ENCODE results near the gene CHD8.
A peak's percentile ranks its signal among the peaks of the same experiment; 100 is the strongest.
"Not testable (repeated sequence)": the region's sequence is repeated elsewhere in the genome, so short reads cannot be mapped to it uniquely, and the experiment has no call there.

Gene CHD8, protein sequence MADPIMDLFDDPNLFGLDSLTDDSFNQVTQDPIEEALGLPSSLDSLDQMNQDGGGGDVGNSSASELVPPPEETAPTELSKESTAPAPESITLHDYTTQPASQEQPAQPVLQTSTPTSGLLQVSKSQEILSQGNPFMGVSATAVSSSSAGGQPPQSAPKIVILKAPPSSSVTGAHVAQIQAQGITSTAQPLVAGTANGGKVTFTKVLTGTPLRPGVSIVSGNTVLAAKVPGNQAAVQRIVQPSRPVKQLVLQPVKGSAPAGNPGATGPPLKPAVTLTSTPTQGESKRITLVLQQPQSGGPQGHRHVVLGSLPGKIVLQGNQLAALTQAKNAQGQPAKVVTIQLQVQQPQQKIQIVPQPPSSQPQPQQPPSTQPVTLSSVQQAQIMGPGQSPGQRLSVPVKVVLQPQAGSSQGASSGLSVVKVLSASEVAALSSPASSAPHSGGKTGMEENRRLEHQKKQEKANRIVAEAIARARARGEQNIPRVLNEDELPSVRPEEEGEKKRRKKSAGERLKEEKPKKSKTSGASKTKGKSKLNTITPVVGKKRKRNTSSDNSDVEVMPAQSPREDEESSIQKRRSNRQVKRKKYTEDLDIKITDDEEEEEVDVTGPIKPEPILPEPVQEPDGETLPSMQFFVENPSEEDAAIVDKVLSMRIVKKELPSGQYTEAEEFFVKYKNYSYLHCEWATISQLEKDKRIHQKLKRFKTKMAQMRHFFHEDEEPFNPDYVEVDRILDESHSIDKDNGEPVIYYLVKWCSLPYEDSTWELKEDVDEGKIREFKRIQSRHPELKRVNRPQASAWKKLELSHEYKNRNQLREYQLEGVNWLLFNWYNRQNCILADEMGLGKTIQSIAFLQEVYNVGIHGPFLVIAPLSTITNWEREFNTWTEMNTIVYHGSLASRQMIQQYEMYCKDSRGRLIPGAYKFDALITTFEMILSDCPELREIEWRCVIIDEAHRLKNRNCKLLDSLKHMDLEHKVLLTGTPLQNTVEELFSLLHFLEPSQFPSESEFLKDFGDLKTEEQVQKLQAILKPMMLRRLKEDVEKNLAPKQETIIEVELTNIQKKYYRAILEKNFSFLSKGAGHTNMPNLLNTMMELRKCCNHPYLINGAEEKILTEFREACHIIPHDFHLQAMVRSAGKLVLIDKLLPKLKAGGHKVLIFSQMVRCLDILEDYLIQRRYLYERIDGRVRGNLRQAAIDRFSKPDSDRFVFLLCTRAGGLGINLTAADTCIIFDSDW (N-terminal part only)

DNA sequence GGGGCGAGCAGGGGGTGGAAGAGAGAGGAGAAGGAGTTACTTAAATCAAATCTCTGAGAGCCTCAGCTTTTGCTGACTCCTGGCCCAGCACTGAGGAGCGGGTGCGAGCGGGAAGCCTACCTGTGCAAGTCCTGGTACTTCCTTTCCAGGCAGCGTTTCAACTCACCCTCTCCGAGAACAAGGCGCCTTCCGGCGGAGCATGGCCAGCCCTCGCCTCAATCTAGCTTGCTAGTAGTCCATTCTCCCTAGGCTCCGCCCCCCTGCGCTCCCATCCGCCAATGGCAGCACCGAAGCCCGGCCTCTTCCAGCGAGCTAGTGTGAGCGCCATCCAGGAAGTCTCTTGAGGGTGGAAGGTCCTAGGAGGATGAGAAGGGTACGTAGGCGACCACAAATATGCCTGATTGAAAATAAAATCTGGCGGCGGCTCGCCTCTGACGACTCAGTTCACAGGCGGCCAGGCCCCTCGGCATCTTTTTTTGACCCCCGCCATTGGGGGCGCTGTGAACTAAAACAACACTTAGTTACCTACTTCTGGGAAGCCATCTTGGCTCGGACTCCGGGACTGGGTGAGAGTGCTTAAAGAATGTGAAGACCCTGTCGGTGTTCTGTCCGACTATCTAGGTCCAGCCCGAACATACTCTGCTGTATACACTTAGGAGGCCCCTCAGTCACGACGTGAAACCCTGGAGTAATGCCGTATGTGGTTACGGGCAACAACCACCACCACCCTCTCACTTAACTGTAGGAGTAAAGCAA lies at the start of gene CHD8:
Gene CHD8 (minus strand): TSS at position 212 of the 756 bp plus-strand sequence. CDS start 24,480 bp downstream, outside the sequence.
- DNase-seq, result peak; percentile 97

DNA sequence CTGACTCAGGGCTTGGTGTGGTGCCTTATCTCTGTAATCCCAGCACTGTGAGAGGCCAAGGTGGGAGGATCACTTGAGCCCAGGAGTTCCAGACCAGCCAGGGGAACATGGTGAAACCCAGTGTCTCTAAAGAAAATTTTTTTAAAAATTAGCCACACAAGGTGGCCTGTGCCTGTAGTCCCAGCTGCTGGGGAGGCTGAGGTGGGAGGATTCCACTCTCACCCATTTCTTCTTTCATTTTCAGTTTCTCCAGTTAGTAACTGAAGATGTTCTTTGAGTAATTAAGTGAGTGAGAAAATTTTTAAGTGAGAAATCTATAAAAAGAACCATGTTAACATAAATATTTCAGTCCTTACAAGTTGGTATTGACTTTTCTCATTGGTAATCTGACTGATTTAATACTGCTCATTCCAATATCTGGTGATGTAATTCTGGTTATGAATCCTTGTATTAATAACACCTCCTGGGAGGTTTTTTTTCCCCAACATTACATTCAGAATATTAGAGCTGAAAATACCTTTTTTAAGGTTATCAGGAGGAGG lies 49.2 kb upstream of the CHD8 start:
- DNase-seq, result no peak

DNA sequence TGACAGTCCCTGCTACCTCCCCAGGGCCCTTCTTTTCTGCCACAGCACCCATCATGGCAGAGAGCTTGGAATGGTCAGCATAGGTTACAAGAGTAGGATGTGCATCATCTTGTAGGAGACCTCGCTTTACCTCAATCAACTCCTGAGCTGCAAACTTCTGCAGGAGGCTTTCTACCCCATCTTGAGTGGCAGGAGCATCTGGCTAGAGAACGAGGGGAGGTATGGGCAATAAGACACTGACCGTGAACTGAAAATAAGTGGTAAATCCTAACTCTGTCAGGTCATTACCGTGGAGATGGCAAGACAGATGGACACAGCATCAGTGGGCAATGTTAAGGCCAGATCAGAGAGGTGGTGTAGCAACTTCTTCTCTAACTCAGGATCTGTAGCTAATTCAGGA lies 47.5 kb upstream of the CHD8 start:
- DNase-seq, result no peak

DNA sequence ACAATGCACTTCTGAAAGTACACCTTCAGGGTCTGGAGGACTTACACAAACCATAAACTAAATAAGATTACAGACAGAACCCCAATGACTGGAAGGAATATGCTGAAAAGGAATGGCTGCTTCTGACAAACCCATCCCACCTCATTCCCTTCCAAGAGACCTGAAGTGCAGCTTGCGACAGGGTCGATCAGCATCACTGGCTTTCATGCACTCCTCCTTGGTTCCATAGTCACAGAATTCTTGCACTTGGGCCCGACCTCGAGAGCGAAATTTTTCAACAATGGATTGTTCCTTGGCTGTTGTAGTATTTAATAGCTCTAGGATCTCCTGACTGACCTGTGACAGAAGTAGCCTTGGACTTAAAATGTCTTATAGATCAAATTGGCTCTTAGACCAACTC lies 45.6 kb upstream of the CHD8 start:
- DNase-seq, result no peak

DNA sequence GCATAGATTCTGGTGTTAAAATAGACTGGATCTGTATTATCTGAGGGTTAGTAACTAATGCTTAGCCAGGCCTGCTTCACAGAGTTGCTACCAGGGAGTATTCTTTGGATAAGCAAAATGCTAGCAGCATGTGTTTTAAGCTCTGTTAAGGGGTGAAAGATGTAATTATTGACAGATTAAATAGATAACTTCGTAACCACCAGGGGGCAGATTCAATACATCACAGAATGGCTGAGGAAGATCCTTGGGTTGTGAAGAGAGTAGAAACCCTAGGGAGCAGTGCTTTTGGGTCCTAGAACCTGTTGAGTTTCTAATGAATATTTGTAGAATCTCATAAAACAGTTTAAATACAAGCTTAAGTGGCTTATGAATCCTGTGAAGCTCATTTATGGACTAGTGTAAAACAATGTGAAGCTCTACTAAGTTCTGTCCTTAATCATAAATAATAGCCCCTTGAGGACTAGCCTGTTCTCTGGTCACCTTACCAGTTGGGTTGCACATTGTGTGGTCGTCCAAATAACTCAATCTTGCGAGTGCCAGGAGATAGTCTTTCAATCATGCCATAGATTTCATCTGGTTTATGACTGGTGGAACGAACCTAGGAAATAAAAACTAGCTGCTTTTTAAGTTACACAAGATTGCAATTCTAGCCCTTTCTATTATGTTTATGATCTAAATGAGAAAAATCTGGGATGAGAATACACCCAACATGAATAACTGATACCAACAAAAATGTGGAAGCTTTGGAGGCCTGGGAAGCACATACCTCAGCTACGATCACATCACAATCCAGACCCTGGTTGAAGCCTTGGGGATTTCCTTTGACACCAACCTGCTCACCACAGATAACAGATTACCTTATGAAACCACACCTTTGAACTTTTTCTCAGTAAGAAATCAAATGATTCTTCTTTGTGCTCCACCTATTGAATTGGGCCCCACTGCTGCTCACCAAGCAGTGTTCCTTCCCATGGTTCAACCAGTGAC lies 42.9 kb upstream of the CHD8 start:
- peak; percentile 28 for DNase-seq

DNA sequence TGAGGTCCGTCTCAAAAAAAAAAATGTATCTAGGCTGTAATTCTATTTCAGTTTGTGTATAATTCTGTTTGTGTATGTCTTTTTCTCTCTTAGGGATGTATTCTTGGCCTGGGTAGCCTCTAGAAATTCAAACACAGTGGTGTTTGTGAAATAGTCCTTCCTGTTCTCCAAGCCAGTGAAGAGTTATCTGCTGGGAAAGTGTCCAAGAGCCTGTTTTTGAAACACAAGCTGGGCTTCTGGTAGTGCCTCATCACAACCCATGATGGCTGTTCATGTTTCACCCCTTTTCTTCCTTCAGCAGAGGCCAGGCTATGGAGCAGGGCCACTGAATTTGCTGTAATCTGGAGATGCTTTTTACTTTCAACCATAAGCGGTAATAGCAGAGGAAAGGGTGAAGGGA lies 40.5 kb upstream of the CHD8 start:
- DNase-seq, result no peak

DNA sequence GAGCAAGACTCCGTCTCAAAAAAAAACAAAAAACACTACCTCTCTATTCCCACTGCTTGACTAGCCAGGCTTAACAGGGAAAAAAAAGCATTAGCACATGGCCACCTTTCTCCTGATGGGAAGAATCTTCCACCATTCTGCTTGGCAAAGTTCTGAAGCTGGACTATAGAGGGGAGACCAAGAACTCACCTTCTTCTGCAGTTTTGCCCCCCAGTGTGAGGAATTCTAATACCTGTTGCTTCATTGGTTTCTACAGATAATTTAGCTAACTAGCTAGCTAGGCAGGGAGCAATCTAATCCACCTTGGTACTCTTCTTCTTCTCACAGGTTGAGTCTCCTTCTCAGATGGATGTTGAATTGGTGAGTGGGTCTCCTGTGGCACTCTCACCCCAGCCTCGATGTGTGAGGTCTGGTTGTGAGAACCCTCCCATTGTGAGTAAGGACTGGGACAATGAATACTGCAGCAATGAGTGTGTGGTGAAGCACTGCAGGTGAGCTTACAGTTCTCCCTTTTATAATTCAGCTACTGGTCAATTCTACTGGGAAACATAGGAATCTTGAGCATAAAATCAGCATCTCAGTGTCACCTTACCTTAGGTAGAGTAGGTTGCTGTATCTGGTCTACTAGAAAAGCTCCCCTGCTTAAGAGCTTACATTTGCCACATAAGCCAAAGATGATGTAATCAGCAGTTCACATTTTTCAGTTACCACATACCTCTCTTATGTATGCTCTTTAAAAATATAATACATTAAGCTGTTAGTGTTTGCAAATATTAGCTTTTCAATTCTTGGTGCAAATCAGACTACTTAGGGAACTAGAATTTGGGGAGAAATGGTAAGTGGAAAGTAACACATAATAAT lies 39.2 kb upstream of the CHD8 start:
- DNase-seq, result no peak

DNA sequence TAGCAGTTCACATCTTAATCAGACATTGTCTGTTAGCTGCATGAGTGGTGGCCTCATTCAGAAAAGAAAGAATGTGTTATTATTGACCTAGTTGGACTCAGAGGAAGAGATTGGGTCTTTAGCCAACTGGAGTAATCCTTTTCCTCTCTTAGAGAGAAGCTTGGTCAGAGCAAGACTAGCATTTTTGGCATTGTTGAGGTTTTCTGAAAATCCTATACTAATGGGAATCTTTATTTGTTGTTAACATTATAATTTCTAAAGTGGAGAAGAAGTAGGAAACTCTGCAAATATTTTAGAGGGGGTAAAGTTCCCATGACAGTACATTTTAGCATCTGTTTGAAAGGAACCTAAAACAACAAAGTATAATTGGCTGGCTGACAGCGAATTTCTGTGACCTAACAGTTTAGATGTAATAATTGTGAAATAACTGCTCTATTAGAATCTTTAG lies 30.7 kb upstream of the CHD8 start:
- no peak for DNase-seq

DNA sequence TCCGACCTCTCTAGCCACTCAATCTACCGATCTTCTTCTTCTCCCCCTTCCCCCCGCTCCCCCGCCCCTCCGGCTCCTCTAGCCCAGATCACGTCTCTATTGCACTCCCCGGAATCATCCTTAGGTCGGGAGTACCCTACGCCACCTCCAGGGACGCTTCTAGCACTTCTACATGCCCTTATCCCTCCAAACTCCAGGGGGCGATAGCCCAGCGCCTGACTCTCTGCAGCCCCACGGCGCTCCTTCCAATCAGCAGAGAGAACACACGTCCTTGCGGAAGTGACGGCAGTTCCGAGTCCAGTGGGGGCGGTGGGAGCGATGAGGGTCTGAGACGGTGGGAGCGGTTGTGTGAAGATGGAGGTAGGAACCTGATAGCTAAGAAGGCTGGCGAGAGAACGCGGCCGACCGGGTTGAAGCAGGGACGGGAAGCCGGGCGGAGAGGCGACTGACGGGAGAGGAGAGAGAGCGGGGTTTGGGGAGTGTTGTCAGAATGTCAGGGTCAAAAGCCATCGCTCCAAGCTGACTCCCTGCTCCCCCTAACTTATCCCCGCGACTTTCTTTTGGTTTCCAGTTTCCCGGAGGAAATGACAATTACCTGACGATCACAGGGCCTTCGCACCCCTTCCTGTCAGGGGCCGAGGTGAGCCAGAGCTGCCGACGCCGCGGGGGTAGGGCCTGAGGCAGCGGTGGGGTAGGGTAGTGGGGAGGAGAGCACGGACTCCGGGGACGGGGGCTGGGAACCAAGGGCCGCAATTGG lies 21.2 kb upstream of the CHD8 start, which contains the start of the genes RAB2B and TOX4:
Gene RAB2B (minus strand): TSS at position 35 of the 757 bp plus-strand sequence. CDS start 87 bp downstream, outside the sequence.
Gene TOX4 (plus strand): TSS at position 271 of the 757 bp plus-strand sequence. CDS start 84 bp downstream, at position 355.
- peak; percentile 89 for DNase-seq

DNA sequence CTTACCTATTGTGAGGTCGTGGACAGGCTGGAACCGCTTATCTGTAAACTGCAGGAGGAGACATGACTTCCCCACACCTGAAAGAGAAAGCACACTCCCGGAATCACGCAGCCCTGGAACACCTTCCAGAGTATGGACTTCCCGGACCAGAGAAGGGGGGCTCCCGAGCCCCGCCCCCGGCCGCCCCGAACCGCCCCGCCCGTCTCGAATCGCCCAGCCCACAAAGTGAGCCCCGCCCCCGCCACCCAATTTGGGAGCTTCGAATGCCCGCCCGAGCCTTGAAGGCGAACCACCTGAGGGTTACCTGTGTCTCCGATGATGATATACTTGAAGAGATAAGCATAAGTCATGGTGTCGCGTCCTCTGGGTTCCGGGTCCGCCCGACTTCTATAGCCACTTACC lies 20.6 kb upstream of the CHD8 start:
- DNase-seq, result peak; percentile 80

DNA sequence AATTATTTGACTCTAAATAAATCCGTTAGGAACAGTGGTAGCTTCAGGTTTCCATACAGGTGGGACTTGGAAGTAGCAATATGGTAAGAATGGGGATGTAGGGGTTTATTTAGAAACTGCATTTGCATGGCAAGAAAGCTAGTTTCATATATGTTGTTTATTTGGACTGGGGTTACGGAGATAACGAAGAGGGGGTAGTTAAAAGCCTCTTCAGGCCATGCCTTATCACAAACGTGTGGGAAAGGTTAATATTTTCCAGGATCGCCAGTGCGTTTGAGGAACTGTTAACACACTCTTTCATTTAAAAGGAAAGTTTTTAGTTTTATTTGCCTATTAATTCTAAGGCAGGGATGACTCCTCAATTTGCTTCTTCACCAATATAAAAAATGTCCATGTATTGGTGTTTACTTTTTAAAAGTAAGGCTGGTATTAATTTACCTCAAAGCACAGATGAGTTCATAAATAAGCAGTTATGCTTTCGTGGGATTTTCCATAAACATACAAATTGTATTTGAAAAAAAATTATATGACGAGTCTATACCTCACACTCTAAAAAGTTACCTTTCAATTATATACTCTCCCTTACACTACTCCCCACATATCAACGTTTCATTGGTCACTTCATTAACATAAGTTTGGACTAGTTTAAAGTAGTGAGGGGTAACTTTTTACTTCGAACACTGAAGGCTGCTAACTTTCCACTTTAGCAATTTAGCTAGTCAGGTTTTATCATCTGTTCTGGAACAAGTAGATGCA lies 20.0 kb upstream of the CHD8 start:
- no peak for DNase-seq

DNA sequence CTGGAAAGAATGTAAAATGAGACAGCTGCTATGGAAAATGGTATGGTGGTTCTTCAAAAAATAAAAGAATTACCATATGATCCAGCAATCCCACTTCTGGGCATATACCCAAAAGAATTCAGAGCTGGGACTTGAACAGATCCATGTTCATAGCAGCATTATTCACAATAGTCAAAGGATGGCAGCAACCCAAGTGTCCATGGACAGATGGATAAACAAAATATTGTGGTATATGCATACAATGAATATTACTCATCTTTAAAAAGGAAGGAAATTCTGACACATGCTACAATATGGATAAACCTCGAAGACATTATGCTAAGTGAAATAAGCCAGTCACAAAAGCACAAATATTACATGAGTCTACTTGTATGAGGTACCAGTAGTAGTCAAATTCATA lies 11.7 kb upstream of the CHD8 start:
- DNase-seq, result no peak

DNA sequence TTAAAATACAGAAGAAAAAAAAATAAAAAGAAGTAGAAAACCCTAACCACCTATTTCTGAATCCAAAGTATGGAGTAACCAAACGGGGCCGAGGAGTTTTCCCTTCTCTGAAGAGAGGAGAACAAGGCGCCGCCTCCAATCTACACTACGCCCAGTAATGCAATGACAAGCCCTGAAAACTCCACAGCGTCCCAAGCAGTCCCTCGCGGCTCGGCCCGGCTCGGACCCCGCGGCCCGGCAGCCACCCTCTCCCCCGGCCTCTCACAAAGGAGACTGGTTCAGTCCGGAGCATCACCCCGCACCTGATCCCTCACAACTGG lies 371 bp downstream of the CHD8 start:
- no peak for DNase-seq

DNA sequence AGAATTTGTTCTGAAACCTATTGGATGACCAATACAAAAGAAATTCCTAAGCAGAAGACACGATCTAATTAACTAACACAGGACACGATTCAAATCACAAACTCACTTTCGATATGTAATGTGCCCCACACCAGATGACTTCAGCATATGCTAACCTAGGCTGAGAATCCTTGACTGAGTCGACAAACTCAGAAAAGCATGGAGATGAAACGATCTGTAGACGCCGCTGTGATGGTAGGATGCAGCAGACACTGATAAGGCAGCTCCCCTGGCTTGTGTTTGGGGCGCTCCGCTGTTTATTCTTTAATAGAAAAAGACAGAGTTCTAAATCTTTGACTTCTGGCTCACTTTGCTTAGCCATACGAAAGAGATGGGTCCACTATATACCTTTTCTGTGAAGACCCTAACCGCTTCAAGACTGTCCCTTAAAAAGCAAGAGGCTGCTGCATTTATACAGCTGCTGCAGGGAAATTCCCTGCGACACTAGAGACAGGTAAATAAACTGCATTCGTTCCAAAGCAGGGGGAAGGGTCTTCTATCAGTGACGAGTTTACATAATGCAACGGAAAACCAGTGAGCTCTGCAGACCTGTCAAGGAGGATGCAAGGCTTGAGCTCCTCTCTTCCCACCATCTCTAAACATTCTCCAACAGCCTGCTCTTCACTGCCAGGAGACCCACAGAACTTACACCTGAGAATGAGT lies 929 bp downstream of the CHD8 start:
- no peak for DNase-seq

DNA sequence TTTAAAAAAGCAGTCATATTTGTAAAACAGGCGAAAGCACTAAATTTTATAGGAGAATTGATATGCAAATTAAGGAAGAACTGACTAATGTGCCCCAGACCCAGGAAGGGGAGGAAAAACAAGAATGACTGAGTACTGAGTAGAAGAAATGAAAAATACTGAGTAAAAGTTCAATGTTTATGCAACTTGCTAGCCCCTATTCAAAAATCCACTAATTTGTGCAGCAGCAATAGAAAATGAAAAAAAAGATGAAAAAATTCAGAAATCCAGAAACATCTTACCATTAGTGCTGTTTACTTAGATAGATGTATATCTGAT lies 6.1 kb downstream of the CHD8 start:
- DNase-seq, result no peak

DNA sequence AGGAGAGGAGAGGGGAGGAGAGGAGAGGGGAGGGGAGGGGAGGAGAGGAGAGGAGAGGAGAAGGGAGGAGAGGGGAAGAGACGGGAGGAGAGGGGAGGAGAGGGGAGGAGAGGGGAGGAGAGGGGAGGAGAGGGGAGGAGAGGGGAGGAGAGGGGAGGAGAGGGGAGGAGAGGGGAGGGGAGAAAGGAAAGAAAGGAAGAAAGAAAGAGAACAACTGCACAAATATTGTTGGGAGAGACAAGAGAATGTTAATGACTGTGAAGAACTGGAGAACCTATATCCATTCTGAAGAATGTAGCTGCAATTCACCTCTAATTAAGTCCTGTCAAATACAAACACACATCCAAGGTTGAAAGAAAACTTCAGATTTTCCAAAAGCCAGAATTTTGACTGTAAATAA lies 13.3 kb downstream of the CHD8 start:
- not testable (repeated sequence) for DNase-seq

DNA sequence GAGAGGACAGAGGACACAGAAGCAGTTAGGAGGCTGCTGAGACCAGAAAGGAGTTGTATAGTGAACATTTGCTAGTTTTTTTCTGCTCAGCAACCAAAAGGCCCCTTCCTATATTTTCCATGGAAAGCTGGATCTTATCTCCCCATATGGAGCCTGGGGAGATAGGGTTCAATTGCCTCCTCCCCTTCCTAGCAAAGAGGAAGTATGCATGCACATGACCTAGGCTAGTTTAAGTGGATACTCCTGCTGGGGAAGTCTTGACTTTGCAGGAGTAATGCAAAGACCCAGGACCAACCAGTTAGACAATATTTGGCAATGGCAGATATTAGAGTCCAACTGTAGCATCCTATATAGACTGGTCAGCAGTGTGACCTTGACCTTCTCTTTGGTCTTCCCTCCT lies 15.1 kb downstream of the CHD8 start:
- DNase-seq, result no peak

Data from activated T-cell treated with anti-CD3 and anti-CD28 coated beads for 4 hours (primary cell).